Choroid plexus epithelial cell (primary cell): ENCODE results near the gene CHRM5.
"Not testable (repeated sequence)": the region's sequence is repeated elsewhere in the genome, so short reads cannot be mapped to it uniquely, and the experiment has no call there.

Experiments used
- DNase-seq: peaks from one replicate; pipeline ENCODE4 v3.0.0-alpha.2; 2010; ENCODE audit warnings: low read depth
- H3K4me3 ChIP-seq: 2 replicates; pipeline ENCODE4 v1.5.1; 2011; ENCODE audit warnings: low read depth, mild to moderate bottlenecking, control low read depth, low read length, moderate library complexity
- CTCF ChIP-seq: conservative IDR thresholded peaks from 2 replicates; pipeline ENCODE4 v1.5.1; 2011; ENCODE audit warnings: low read depth, mild to moderate bottlenecking, control low read depth, inconsistent platforms, low read length, moderate library complexity

The CHRM5 gene

GRCh38 chr15:34049112-34049511, 80.8 kb downstream of the CHRM5 start:
- DNase-seq: peak; percentile 97
- H3K4me3 ChIP-seq: no peak overlapping the region
- no peak for TF ChIP-seq CTCF

GRCh38 chr15:34050385-34050784, 82.1 kb downstream of the CHRM5 start:
- not testable (repeated sequence) for H3K4me3 ChIP-seq

GRCh38 chr15:34054081-34054707, 85.9 kb downstream of the CHRM5 start:
- DNase-seq: no peak
- TF ChIP-seq CTCF: no peak
- H3K4me3 ChIP-seq: no peak overlapping the region

More at GRCh38 chr15:34050385-34050784, 82.1 kb downstream of the CHRM5 start:
- not testable (repeated sequence) for DNase-seq

GRCh38 chr15:34055868-34056595, 87.7 kb downstream of the CHRM5 start:
- TF ChIP-seq CTCF: no peak
- no peak overlapping the region for H3K4me3 ChIP-seq

GRCh38 chr15:34056911-34057310, 88.6 kb downstream of the CHRM5 start:
- no peak for DNase-seq
- no peak overlapping the region for H3K4me3 ChIP-seq
- TF ChIP-seq CTCF: no peak

More at GRCh38 chr15:34055868-34056595, 87.7 kb downstream of the CHRM5 start:
- peak; percentile 82 for DNase-seq

- H3K4me3 ChIP-seq: no peak overlapping the region
- no peak for TF ChIP-seq CTCF
- DNase-seq: no peak
Observed at GRCh38 chr15:34059476-34059875, 91.2 kb downstream of the CHRM5 start.

- no peak overlapping the region for H3K4me3 ChIP-seq
- no peak for DNase-seq
- TF ChIP-seq CTCF: no peak
Observed at GRCh38 chr15:34059946-34060345, 91.6 kb downstream of the CHRM5 start.
